ENCODE measurements around the gene DLGAP1.

GRCh38 chr18:3513481-3513880, 941.6 kb downstream of the DLGAP1 start:
- TF ChIP-seq EP300 (IDR thresholded peaks at IDR 0.05; ENCODE audit: borderline replicate concordance) (no peak), EGR1 (IDR thresholded peaks at IDR 0.05) (no peak), RAD21 (IDR thresholded peaks at IDR 0.05; ENCODE audit: low read depth) (no peak), MAX (IDR thresholded peaks at IDR 0.05) (no peak), YY1 (IDR thresholded peaks at IDR 0.05; ENCODE audit: low read depth) (no peak), CEBPB (IDR thresholded peaks at IDR 0.05) (no peak), ZBTB7A (IDR thresholded peaks at IDR 0.05; ENCODE audit: low read depth) (no peak), TAF1 (IDR thresholded peaks at IDR 0.05; ENCODE audit: low read depth) (no peak), REST (IDR thresholded peaks at IDR 0.05; ENCODE audit: low read depth) (no peak), TEAD4 (IDR thresholded peaks at IDR 0.05) (no peak)
- TF ChIP-seq, protein P1, sequence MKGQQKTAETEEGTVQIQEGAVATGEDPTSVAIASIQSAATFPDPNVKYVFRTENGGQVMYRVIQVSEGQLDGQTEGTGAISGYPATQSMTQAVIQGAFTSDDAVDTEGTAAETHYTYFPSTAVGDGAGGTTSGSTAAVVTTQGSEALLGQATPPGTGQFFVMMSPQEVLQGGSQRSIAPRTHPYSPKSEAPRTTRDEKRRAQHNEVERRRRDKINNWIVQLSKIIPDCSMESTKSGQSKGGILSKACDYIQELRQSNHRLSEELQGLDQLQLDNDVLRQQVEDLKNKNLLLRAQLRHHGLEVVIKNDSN (IDR thresholded peaks at IDR 0.05), result no peak

All from Ishikawa (cell line).